ENCODE data around the gene BPIFB3.

- no peak for TF ChIP-seq POLR2A (IDR thresholded peaks at IDR 0.05; ENCODE audit: low read depth, low read length)
- no peak for TF ChIP-seq TAF1 (IDR thresholded peaks at IDR 0.05; ENCODE audit: low read depth, low read length)
- no peak for TF ChIP-seq POLR2AphosphoS5 (IDR thresholded peaks at IDR 0.05; ENCODE audit: low read depth, low read length)
- TF ChIP-seq SPI1 (IDR thresholded peaks at IDR 0.05; ENCODE audit: low read depth, low read length): no peak
- no peak for TF ChIP-seq PAX5 (IDR thresholded peaks at IDR 0.05; ENCODE audit: insufficient read depth, low read length, severe bottlenecking)
- no peak for TF ChIP-seq POU2F2 (IDR thresholded peaks at IDR 0.05; ENCODE audit: low read depth, low read length)
These were observed 11.0 kb downstream of the BPIFB3 start for GRCh38 chr20:33064572-33065287.
